Left lung (tissue), 10 donors: Measurements from ENCODE around the gene MAP4K1. TPM values are rescaled to one million over a fixed set of nuclear protein-coding genes. Genes with fewer than 3 reads are reported as not detected.
A peak's percentile ranks its signal among the peaks of the same experiment; 100 is the strongest.
"Not testable (repeated sequence)": the region's sequence is repeated elsewhere in the genome, so short reads cannot be mapped to it uniquely, and the experiment has no call there.

Experiments
- ATAC-seq: fragments of 200-7000 bp; cut with Tn5 transposase; one replicate; pipeline ENCODE4 v1.9.1; 2020; ENCODE audit warnings: moderate library complexity
- DNase-seq, 4 donors: peaks; one replicate each; pipeline ENCODE4 v3.0.0-alpha.2; 2013 to 2020
- H3K27ac ChIP-seq, 2 donors: fragments of 200-600 bp; sonication (generic) in 1 of 2; one replicate each; pipeline versions ENCODE4 v1.5.0 to v1.8.0; 2020 to 2021
- H3K27me3 ChIP-seq, 2 donors: fragments of 200-600 bp; sonication (generic) in 1 of 2; one replicate each; pipeline versions ENCODE4 v1.5.0 to v1.8.0; 2020 to 2021
- H3K36me3 ChIP-seq, 2 donors: fragments of 200-600 bp; sonication (generic) in 1 of 2; one replicate each; pipeline versions ENCODE4 v1.5.0 to v1.8.0; 2020 to 2021
- H3K4me1 ChIP-seq, 2 donors: fragments of 200-600 bp; one replicate each; pipeline ENCODE4 v1.8.0; 2021
- H3K4me3 ChIP-seq, 2 donors: fragments of 200-600 bp; sonication (generic) in 1 of 2; one replicate each; pipeline versions ENCODE4 v1.5.0 to v1.8.0; 2020 to 2021; ENCODE audit warnings: mild to moderate bottlenecking in 1 of 2
- H3K9me3 ChIP-seq, 2 donors: fragments of 200-600 bp; sonication (generic) in 1 of 2; one replicate each; pipeline versions ENCODE4 v1.5.0 to v1.8.0; 2020 to 2021
- intact Hi-C, 2 donors: fragments of 100-400 bp; cut with DNase I; formaldehyde crosslinking; loops; one replicate each; pipeline versions ENCODE4 v1.11.2 to v1.14.2; 2022
- polyA plus RNA-seq, 6 donors: library from polyadenylated mRNA; unstranded; fragments of 120-200 nt; gene quantifications; one replicate each; pipeline ENCODE4 v1.2.1, GENCODE V29; 2013; ENCODE audit not compliant: insufficient read length in 6 of 6
- total RNA-seq, 2 donors: library from RNA; stranded (reverse); fragmentation: NEBNext Ultra II Directional; extraction: Animal tissue kit (Norgen Biotek cat#: 25700); gene quantifications; one replicate each; pipeline ENCODE4 v1.2.1, GENCODE V29; 2021
- TF ChIP-seq, protein P1 (sequence below), 2 donors: fragments of 200-600 bp; sonication (generic) in 1 of 2; IDR thresholded peaks; one replicate each; pipeline versions ENCODE4 v1.5.0 to v1.8.0; 2021; ENCODE audit warnings: antibody characterized with exemption in 2 of 2
- donor health status: DM: no; HTN: yes; CAD: no.
- donor health status: DM: no; HTN: no; CAD: no.

Gene MAP4K1
- total and polyA plus RNA-seq, 8 donors = 3.1 to 10.7 (median 4.4) TPM

DNA sequence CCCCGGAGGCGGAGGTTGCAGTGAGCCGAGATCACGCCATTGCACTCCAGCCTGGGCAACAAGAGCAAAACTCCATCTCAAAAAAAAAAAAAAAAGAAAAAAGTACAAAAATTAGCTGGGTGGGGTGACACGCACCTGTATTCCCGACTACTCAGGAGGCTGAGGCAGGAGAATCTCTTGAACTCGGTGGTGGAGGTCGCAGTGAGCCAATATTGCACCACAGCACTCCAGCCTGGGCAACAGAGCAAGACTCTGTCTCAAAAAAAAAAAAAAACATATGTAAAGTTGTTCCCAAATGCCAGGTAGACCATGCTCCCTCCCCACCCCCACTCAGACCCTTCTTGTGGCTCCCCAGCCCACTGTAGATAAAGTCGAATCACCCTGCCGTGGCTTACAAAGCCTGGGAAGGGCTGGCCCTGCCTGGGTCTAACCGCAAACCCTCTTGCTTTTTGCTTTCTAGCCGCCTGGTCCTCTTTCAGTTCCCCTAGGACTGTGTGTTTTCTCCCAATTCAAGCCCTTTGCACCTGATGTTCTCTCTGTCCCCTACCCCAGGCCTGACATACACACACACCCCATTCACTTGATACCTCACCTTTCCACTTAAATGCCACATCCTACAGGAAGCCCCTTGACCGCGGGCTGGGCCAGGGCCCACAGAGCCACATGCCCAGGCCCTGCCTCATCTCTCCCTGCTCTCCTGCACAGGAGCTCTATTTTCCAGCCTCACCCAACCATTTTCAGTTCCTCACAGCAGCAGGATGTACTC lies 34.4 kb downstream of the MAP4K1 start:
- Histone ChIP-seq H3K4me1 (peaks cover 0 to 6% of the 10 kb centered on the region in 2 donors), H3K4me3 (no peak overlapping the region), H3K27ac (no peak overlapping the region), H3K9me3 (no peaks in the 10 kb centered on the region), H3K36me3 (no peaks in the 10 kb centered on the region), H3K27me3 (no peaks in the 10 kb centered on the region)
- TF ChIP-seq, protein P1, sequence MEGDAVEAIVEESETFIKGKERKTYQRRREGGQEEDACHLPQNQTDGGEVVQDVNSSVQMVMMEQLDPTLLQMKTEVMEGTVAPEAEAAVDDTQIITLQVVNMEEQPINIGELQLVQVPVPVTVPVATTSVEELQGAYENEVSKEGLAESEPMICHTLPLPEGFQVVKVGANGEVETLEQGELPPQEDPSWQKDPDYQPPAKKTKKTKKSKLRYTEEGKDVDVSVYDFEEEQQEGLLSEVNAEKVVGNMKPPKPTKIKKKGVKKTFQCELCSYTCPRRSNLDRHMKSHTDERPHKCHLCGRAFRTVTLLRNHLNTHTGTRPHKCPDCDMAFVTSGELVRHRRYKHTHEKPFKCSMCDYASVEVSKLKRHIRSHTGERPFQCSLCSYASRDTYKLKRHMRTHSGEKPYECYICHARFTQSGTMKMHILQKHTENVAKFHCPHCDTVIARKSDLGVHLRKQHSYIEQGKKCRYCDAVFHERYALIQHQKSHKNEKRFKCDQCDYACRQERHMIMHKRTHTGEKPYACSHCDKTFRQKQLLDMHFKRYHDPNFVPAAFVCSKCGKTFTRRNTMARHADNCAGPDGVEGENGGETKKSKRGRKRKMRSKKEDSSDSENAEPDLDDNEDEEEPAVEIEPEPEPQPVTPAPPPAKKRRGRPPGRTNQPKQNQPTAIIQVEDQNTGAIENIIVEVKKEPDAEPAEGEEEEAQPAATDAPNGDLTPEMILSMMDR (IDR thresholded peaks at IDR 0.05) = no peak
- ATAC-seq = no peak
- intact Hi-C loops = no loop called here
- no peak for DNase-seq

DNA sequence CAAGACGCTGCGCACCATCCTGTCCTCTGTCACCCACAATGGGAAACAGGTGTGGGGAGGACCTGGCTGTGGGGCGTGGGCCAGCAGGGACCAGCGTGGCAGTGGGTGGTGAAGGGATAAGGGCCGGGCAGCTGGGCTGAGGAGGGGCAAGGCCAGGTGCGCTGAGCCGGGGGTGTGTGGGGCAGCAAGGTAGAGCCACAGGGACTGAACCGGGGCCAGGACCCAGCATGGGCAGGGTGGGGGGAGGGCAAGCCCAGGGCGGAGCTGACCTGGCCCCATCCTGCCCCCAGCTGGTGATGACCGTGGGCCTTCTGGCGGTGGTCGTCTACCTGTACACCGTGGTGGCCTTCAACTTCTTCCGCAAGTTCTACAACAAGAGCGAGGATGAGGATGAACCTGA lies 37.7 kb downstream of the MAP4K1 start:
- no peak overlapping the region for H3K27ac ChIP-seq
- H3K36me3 ChIP-seq = no peaks in the 10 kb centered on the region
- no peak for DNase-seq
- no peak for ATAC-seq
- H3K27me3 ChIP-seq = no peaks in the 10 kb centered on the region
- H3K4me3 ChIP-seq = no peak overlapping the region
- H3K9me3 ChIP-seq = no peaks in the 10 kb centered on the region
- H3K4me1 ChIP-seq = peaks cover 0 to 6% of the 10 kb centered on the region in 2 donors
- intact Hi-C loops = no loop called here
- TF ChIP-seq, protein P1 (IDR thresholded peaks at IDR 0.05) = no peak

DNA sequence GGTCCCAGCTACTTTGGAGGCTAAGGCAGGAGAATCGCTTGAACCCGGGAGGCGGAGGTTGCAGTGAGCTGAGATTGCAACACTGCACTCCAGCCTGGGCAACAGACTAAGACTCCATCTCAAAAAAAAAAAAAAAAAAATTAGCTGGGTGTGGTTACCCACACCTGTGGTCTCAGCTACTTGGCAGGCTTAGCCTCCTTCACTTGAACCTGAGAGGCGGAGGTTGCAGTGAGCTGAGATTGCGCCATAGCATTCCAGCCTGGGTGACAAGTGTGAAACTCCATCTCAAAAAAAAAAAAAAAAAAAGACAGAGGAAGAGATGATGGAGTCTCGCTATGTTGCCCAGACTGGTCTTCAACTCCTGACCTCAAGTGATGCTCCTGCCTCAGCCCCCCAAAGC lies 38.4 kb downstream of the MAP4K1 start:
- H3K9me3 ChIP-seq, H3K4me3 ChIP-seq, H3K27me3 ChIP-seq, intact Hi-C loops, H3K4me1 ChIP-seq, H3K27ac ChIP-seq, H3K36me3 ChIP-seq: not testable (repeated sequence)
- DNase-seq (peak in 2 of 4 donors; percentile 65 to 82), ATAC-seq (peak; percentile 94)

DNA sequence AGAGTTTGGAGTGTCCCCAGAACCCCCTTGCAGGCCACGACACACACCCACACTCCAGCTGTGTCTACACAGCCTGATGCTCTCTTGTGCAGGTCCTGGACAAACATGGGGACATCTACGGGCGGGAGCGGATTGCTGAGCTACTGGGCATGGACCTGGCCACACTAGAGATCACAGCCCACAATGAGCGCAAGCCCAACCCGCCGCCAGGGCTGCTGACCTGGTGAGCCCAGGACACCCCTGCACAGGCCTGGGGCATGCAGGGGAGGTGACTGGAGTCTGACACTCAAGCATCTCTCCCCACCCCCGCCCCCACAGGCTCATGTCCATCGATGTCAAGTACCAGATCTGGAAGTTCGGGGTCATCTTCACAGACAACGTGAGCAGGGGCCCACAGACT lies 39.9 kb downstream of the MAP4K1 start:
- no peak for ATAC-seq
- intact Hi-C loops = no loop called here
- TF ChIP-seq, protein P1 (IDR thresholded peaks at IDR 0.05) = no peak
- Histone ChIP-seq H3K36me3 (no peaks in the 10 kb centered on the region), H3K4me3 (no peak overlapping the region), H3K27me3 (no peaks in the 10 kb centered on the region), H3K27ac (no peak overlapping the region), H3K9me3 (no peaks in the 10 kb centered on the region), H3K4me1 (no peaks in the 10 kb centered on the region)
- no peak for DNase-seq

DNA sequence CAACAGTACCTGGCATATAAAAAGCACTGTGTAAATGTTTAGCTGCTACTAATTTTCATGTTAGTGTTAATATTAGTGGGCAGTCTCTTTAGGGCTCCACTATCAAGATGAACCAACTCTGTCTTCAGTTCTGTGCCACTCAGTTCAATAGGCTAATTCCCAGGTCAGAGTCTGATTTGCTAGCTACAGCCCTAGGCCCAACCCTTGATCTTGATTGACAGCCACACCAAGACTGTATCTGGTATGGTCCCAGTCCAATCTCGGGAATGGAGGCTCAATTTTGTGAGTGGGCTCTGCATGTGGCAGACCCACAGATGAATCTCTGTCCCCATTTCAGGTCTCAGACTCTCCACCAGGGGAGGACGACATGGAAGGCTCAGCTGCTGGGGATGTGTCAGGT lies 46.1 kb downstream of the MAP4K1 start:
- no peaks in the 10 kb centered on the region for H3K4me1 ChIP-seq
- no peak overlapping the region for H3K4me3 ChIP-seq
- no peaks in the 10 kb centered on the region for H3K36me3 ChIP-seq
- DNase-seq (no peak), ATAC-seq (no peak)
- no peaks in the 10 kb centered on the region for H3K9me3 ChIP-seq
- peaks cover 0 to 10% of the 10 kb centered on the region in 2 donors for H3K27me3 ChIP-seq
- intact Hi-C loops = no loop called here
- no peak overlapping the region for H3K27ac ChIP-seq
- TF ChIP-seq, protein P1 (IDR thresholded peaks at IDR 0.05) = no peak
